ENCODE results near the gene GALC.

GALC gene

DNA sequence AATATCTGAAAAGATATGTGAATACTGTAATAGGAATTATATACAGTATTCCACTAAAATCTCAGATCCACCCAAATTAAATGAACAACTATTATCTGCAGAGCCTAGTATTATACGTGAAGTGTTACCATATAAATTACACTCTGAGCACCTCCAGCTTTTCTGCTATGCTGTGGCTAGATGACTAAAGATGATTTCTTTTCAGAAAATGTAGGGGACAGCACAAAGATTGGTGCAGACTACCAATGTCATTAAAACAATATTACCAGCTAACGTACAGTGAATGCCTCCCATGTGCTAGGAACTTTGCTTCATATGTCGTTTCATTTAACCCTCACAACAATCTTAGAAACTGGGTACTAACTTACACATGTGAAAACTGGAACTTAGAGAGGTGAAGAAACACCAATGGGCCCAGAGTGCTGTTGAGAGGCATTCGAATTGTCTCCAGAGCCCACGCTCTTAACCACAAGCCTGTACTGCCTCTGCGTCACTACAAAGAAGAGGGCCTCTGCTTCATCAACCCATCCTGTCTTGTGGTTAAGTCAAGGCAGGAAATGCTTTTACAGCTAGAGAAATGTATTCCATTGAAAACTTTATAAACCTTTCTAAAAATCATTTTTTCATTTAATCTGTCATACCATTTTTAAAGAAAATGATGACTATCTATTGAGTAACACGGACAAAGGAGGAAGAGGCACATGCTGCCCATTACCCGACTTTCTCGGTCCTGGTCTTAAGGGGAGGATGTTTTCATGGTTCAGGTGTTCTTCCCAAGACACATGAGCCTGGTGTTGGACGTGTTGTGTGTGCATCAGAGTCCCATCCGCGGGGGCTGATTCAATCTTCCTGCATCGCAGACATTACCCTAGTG lies 13.2 kb upstream of the GALC start:
- no CpG with 5 or more reads among the region's 13 CpGs for WGBS (ENCODE audit: extremely low coverage, insufficient coverage, low lambda C conversion rate)
- Histone ChIP-seq H4K5ac (ENCODE audit: low read length) (no peak overlapping the region), H3K27ac (ENCODE audit: low read depth, low read length) (no peak overlapping the region), H2BK15ac (replicated peaks; ENCODE audit: low read depth) (no peak overlapping the region), H2BK120ac (ENCODE audit: low read depth, low read length) (no peak overlapping the region), H3K36me3 (ENCODE audit: control insufficient read depth, insufficient read depth, low read length) (no peaks in the 10 kb centered on the region), H3K4me2 (ENCODE audit: low read length) (no peak overlapping the region), H3K4ac (ENCODE audit: low read depth, low read length) (no peak overlapping the region), H4K8ac (ENCODE audit: low read depth, low read length) (no peak overlapping the region), H3K18ac (ENCODE audit: low read length) (no peak overlapping the region), H3K79me2 (ENCODE audit: control insufficient read depth, insufficient read depth, low read length) (no peaks in the 10 kb centered on the region), H3K56ac (ENCODE audit: low read length) (no peak overlapping the region), H3K4me1 (ENCODE audit: control insufficient read depth, low read depth, low read length) (no peaks in the 10 kb centered on the region), H2BK5ac (ENCODE audit: low read length) (no peak overlapping the region), H3K4me3 (ENCODE audit: low read length) (no peak overlapping the region), H3K9ac (ENCODE audit: low read length) (no peak overlapping the region), H3K27me3 (ENCODE audit: insufficient read depth, low read length, poor library complexity) (no peaks in the 10 kb centered on the region), H2AK5ac (ENCODE audit: low read length) (no peak overlapping the region), H3K23ac (ENCODE audit: low read length) (no peak overlapping the region), H3K79me1 (ENCODE audit: low read length) (no peaks in the 10 kb centered on the region)
- no peak for DNase-seq

DNA sequence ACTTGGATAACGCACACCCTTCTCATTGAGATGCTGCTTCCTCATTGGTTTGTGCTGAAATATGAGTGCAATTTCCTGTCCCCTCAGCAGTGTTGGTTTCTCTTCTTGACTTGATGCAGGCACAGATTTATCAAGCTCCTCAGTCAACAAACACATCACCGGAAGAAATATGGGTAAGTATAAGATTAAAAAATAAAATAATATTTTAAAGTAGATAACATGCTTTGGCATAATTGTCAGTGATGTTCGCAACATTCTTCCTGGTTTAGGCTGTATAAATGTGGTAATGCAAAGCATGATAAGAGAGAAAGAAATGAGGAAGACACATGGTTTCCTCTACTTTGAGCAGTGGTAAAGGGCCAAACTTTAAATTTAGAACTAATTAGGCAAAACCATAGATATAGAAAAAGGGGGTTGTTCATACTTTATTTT lies 12.1 kb upstream of the GALC start, which contains the start of gene GPR65:
Gene GPR65, plus strand, starts transcription at position 86 of the 432 bp plus-strand sequence. CDS start 5,713 bp downstream, outside the sequence.
- no peak within 1 kb of the TSS for H3K4ac ChIP-seq (ENCODE audit: low read depth, low read length)
- H3K27ac ChIP-seq (ENCODE audit: low read depth, low read length): no peak within 1 kb of the TSS
- WGBS (ENCODE audit: extremely low coverage, insufficient coverage, low lambda C conversion rate): no CpG with 5 or more reads among the region's 3 CpGs
- no peak within 1 kb of the TSS for H3K4me3 ChIP-seq (ENCODE audit: low read length)
- H3K4me2 ChIP-seq (ENCODE audit: low read length): no peak within 1 kb of the TSS
- no peak within 1 kb of the TSS for H2BK15ac ChIP-seq (replicated peaks; ENCODE audit: low read depth)
- no peaks in the 10 kb centered on the region for H3K79me2 ChIP-seq (ENCODE audit: control insufficient read depth, insufficient read depth, low read length)
- H3K4me1 ChIP-seq (ENCODE audit: control insufficient read depth, low read depth, low read length): no peaks in the 10 kb centered on the region
- no peaks in the 10 kb centered on the region for H3K79me1 ChIP-seq (ENCODE audit: low read length)
- no peak for DNase-seq
- H3K36me3 ChIP-seq (ENCODE audit: control insufficient read depth, insufficient read depth, low read length): no peaks in the 10 kb centered on the region
- H2BK120ac ChIP-seq (ENCODE audit: low read depth, low read length): no peak within 1 kb of the TSS
- H3K23ac ChIP-seq (ENCODE audit: low read length): no peak within 1 kb of the TSS
- H3K9ac ChIP-seq (ENCODE audit: low read length): no peak within 1 kb of the TSS
- no peak within 1 kb of the TSS for H2AK5ac ChIP-seq (ENCODE audit: low read length)
- no peak within 1 kb of the TSS for H4K5ac ChIP-seq (ENCODE audit: low read length)
- H3K18ac ChIP-seq (ENCODE audit: low read length): no peak within 1 kb of the TSS
- no peak within 1 kb of the TSS for H4K8ac ChIP-seq (ENCODE audit: low read depth, low read length)
- no peak within 1 kb of the TSS for H2BK5ac ChIP-seq (ENCODE audit: low read length)
- no peaks in the 10 kb centered on the region for H3K27me3 ChIP-seq (ENCODE audit: insufficient read depth, low read length, poor library complexity)
- no peak within 1 kb of the TSS for H3K56ac ChIP-seq (ENCODE audit: low read length)

DNA sequence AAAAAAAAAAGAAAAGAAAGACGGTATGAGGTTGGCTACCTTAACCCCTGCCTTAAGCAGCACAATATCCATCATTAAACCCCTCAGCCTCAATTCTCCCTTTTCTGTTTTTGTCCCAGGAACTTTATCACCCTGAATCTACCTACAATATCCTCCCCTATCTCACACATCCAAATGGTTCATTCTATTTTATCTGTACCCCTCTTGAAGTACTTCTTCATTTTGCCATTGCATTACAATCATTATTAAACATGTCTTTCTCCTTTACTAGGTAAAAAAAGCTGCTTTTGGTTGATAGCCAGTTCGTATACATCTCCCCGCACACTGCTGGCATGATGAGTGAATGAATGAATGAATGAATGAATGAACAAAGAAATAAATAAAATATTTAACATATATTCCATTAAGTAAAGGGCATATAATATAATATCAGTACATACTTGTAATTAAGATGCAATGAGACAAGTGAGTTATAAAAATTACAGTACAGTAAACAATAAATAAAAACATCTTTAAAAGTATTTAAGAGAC lies 11.6 kb upstream of the GALC start:
- H3K27me3 ChIP-seq (ENCODE audit: insufficient read depth, low read length, poor library complexity): no peaks in the 10 kb centered on the region
- no peak overlapping the region for H3K4me2 ChIP-seq (ENCODE audit: low read length)
- no peak overlapping the region for H3K9ac ChIP-seq (ENCODE audit: low read length)
- no peak overlapping the region for H3K56ac ChIP-seq (ENCODE audit: low read length)
- no peak overlapping the region for H2AK5ac ChIP-seq (ENCODE audit: low read length)
- no peaks in the 10 kb centered on the region for H3K79me2 ChIP-seq (ENCODE audit: control insufficient read depth, insufficient read depth, low read length)
- no peak overlapping the region for H2BK120ac ChIP-seq (ENCODE audit: low read depth, low read length)
- H3K18ac ChIP-seq (ENCODE audit: low read length): no peak overlapping the region
- no peaks in the 10 kb centered on the region for H3K36me3 ChIP-seq (ENCODE audit: control insufficient read depth, insufficient read depth, low read length)
- no CpG with 5 or more reads among the region's 3 CpGs for WGBS (ENCODE audit: extremely low coverage, insufficient coverage, low lambda C conversion rate)
- no peak overlapping the region for H4K8ac ChIP-seq (ENCODE audit: low read depth, low read length)
- no peak overlapping the region for H3K23ac ChIP-seq (ENCODE audit: low read length)
- H3K4me3 ChIP-seq (ENCODE audit: low read length): no peak overlapping the region
- DNase-seq: no peak
- no peaks in the 10 kb centered on the region for H3K79me1 ChIP-seq (ENCODE audit: low read length)
- no peak overlapping the region for H2BK15ac ChIP-seq (replicated peaks; ENCODE audit: low read depth)
- H3K27ac ChIP-seq (ENCODE audit: low read depth, low read length): no peak overlapping the region
- H2BK5ac ChIP-seq (ENCODE audit: low read length): no peak overlapping the region
- no peak overlapping the region for H3K4ac ChIP-seq (ENCODE audit: low read depth, low read length)
- H3K4me1 ChIP-seq (ENCODE audit: control insufficient read depth, low read depth, low read length): no peaks in the 10 kb centered on the region
- no peak overlapping the region for H4K5ac ChIP-seq (ENCODE audit: low read length)

DNA sequence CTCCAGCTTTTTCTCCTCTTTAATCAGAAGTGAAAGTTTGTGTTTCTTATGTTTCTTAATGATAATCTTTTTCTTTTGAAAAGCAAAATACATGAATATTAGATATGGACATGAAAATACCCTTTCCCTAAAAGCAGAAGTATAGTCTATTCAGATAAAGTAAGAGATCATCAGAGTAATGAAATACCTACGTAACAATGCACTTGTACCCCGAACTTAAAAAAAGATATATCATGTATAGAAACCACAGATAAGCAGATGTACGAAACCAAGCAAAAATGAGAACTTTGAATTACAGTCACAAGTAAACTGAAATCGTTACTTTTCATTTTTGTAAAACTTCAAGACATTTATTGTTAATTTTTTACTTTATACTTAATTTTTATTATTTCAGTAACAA lies 10.4 kb upstream of the GALC start:
- H3K4me2 ChIP-seq (ENCODE audit: low read length): no peak overlapping the region
- H2BK120ac ChIP-seq (ENCODE audit: low read depth, low read length): no peak overlapping the region
- H3K79me2 ChIP-seq (ENCODE audit: control insufficient read depth, insufficient read depth, low read length): no peaks in the 10 kb centered on the region
- no peak overlapping the region for H2BK15ac ChIP-seq (replicated peaks; ENCODE audit: low read depth)
- H2BK5ac ChIP-seq (ENCODE audit: low read length): no peak overlapping the region
- H4K5ac ChIP-seq (ENCODE audit: low read length): no peak overlapping the region
- no peak overlapping the region for H3K23ac ChIP-seq (ENCODE audit: low read length)
- no peak overlapping the region for H3K56ac ChIP-seq (ENCODE audit: low read length)
- no peak overlapping the region for H3K9ac ChIP-seq (ENCODE audit: low read length)
- no peak overlapping the region for H3K4ac ChIP-seq (ENCODE audit: low read depth, low read length)
- no peaks in the 10 kb centered on the region for H3K27me3 ChIP-seq (ENCODE audit: insufficient read depth, low read length, poor library complexity)
- no peak overlapping the region for H2AK5ac ChIP-seq (ENCODE audit: low read length)
- no peak overlapping the region for H3K18ac ChIP-seq (ENCODE audit: low read length)
- no peaks in the 10 kb centered on the region for H3K36me3 ChIP-seq (ENCODE audit: control insufficient read depth, insufficient read depth, low read length)
- no peaks in the 10 kb centered on the region for H3K79me1 ChIP-seq (ENCODE audit: low read length)
- H3K4me1 ChIP-seq (ENCODE audit: control insufficient read depth, low read depth, low read length): no peaks in the 10 kb centered on the region
- no peak for DNase-seq
- no peak overlapping the region for H3K27ac ChIP-seq (ENCODE audit: low read depth, low read length)
- H3K4me3 ChIP-seq (ENCODE audit: low read length): no peak overlapping the region
- no peak overlapping the region for H4K8ac ChIP-seq (ENCODE audit: low read depth, low read length)
- WGBS (ENCODE audit: extremely low coverage, insufficient coverage, low lambda C conversion rate): no CpG with 5 or more reads among the region's 4 CpGs

DNA sequence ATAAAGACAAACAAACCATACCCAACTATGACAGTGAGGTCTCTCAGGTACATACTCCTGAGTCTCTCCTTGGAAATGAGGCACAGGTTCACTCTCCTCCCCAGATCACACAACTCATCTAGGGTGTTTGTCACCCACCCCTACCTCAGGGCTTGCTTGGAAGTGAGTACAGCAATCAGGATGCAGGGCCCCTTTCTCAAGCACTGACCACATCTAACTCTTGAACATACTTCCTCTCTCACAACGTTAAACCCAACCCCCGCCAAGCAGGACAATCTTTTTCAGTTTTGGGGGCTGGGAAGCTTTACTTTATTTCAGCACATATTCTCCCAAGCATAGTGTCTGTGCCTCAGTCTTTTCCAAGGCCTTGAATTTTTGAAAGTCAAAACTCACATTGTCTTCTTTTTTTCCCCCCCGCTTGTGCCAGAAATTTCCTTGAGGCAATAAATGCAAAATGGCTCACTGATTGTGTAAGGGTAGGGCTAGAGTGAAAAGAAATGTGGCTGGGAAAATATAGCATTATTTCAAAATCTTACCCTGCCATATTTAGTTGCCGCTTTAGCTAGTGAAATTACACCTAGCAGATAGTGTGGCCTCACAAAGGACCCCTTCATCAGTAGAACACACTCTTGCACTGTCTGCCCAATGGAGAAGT lies 9.6 kb upstream of the GALC start:
- Histone ChIP-seq H2AK5ac (ENCODE audit: low read length) (no peak overlapping the region), H3K9ac (ENCODE audit: low read length) (no peak overlapping the region), H4K8ac (ENCODE audit: low read depth, low read length) (no peak overlapping the region), H2BK15ac (replicated peaks; ENCODE audit: low read depth) (no peak overlapping the region), H3K18ac (ENCODE audit: low read length) (no peak overlapping the region), H3K4ac (ENCODE audit: low read depth, low read length) (no peak overlapping the region), H3K56ac (ENCODE audit: low read length) (no peak overlapping the region), H3K23ac (ENCODE audit: low read length) (peak overlapping the region; percentile 48), H3K4me1 (ENCODE audit: control insufficient read depth, low read depth, low read length) (no peaks in the 10 kb centered on the region), H2BK5ac (ENCODE audit: low read length) (no peak overlapping the region), H3K27me3 (ENCODE audit: insufficient read depth, low read length, poor library complexity) (no peaks in the 10 kb centered on the region), H3K27ac (ENCODE audit: low read depth, low read length) (no peak overlapping the region), H3K4me2 (ENCODE audit: low read length) (no peak overlapping the region), H3K36me3 (ENCODE audit: control insufficient read depth, insufficient read depth, low read length) (no peaks in the 10 kb centered on the region), H3K79me2 (ENCODE audit: control insufficient read depth, insufficient read depth, low read length) (no peaks in the 10 kb centered on the region), H3K4me3 (ENCODE audit: low read length) (no peak overlapping the region), H2BK120ac (ENCODE audit: low read depth, low read length) (no peak overlapping the region), H3K79me1 (ENCODE audit: low read length) (no peaks in the 10 kb centered on the region), H4K5ac (ENCODE audit: low read length) (no peak overlapping the region)
- DNase-seq: no peak
- WGBS (ENCODE audit: extremely low coverage, insufficient coverage, low lambda C conversion rate): no CpG with 5 or more reads among the region's 4 CpGs

Data from mesendoderm (in vitro differentiated cells).